K562 (cell line): Measurements from ENCODE around the gene ZNF622.

Experiments
- CTCF ChIP-seq, 3 experiments: IDR thresholded peaks in 2 of 3; conservative IDR thresholded peaks in 1 of 3; 2 replicates each; pipeline ENCODE4 v1.5.1; 2011 to 2012; ENCODE audit warnings: low read length in 3 of 3, mild to moderate bottlenecking in 3 of 3, control low read depth in 2 of 3, improper control_type of control experiment in 1 of 3, inconsistent platforms in 1 of 3, low read depth in 1 of 3, mixed read lengths in 1 of 3, moderate library complexity in 1 of 3; ENCODE audit not compliant: insufficient read depth in 2 of 3
- NBN ChIP-seq: fragments of 450-650 bp; IDR thresholded peaks from 2 replicates; pipeline ENCODE4 v1.6.1; 2016; ENCODE audit warnings: low read depth, mild to moderate bottlenecking

- TF ChIP-seq NBN: no peak
- no peak for TF ChIP-seq CTCF (IDR thresholded peaks at IDR 0.05 in 2 of 3, conservative IDR thresholded peaks at IDR 0.05 in 1 of 3; ENCODE audit: insufficient read depth in 2 of 3, low read depth in 1 of 3, low read length in 3 of 3)
These were observed 15.4 kb downstream of the ZNF622 start for GRCh38 chr5:16450163-16450562.
